Vagina (tissue), 2 donors: ENCODE measurements around the gene ZNF503.

Experiments
- POLR2AphosphoS5 ChIP-seq, 2 donors: sonication (generic); formaldehyde crosslinking; IDR thresholded peaks; one replicate each; pipeline ENCODE4 v1.9.0; 2017; ENCODE audit warnings: antibody characterized with exemption in 2 of 2, mild to moderate bottlenecking in 2 of 2, low read depth in 1 of 2; ENCODE audit not compliant: insufficient read depth in 1 of 2
- TF ChIP-seq, protein P1 (sequence below), 3 experiments: fragments of 450-650 bp in 2 of 3; fragments of 200-600 bp in 1 of 3; sonication (generic) in 1 of 3; IDR thresholded peaks; one replicate each; pipeline ENCODE4 v1.5.1; 2017 to 2019; ENCODE audit warnings: antibody characterized with exemption in 3 of 3, mild to moderate bottlenecking in 2 of 3, moderate library complexity in 2 of 3

DNA sequence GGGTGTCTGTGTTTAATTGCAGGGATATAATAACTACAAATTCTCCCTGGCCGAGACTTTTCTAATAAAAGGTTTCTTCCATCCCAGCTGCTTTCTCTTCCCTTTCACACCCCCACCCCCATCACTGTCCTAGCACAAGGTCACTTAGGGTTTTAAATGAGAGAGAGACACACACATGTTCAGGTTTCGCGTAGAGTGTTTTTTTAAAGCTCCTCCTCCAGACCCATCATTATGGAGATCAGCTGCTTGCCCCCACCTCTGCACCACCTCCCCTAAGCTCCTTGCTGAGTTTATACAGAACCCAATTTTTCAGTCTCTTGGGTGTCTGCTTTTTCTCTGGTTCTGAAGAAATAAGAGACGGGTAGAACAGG is 48.5 kb upstream of the ZNF503 start:
- TF ChIP-seq, protein P1, sequence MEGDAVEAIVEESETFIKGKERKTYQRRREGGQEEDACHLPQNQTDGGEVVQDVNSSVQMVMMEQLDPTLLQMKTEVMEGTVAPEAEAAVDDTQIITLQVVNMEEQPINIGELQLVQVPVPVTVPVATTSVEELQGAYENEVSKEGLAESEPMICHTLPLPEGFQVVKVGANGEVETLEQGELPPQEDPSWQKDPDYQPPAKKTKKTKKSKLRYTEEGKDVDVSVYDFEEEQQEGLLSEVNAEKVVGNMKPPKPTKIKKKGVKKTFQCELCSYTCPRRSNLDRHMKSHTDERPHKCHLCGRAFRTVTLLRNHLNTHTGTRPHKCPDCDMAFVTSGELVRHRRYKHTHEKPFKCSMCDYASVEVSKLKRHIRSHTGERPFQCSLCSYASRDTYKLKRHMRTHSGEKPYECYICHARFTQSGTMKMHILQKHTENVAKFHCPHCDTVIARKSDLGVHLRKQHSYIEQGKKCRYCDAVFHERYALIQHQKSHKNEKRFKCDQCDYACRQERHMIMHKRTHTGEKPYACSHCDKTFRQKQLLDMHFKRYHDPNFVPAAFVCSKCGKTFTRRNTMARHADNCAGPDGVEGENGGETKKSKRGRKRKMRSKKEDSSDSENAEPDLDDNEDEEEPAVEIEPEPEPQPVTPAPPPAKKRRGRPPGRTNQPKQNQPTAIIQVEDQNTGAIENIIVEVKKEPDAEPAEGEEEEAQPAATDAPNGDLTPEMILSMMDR (IDR thresholded peaks at IDR 0.05), result no peak
- no peak for TF ChIP-seq POLR2AphosphoS5 (IDR thresholded peaks at IDR 0.05; ENCODE audit: insufficient read depth in 1 of 2, low read depth in 1 of 2)
